Kidney (tissue), 14 donors: ENCODE results near the gene STARD5. TPM values are rescaled to one million over a fixed set of nuclear protein-coding genes. Genes with fewer than 3 reads are reported as not detected.

Experiments used
- DNase-seq, 5 donors: peaks; one replicate each; pipeline ENCODE4 v3.0.0-alpha.2; 2013 to 2020
- FAIRE-seq: peaks from 2 replicates; lab custom pipeline; 2012; peaks lifted over from hg19 to GRCh38; lab: Jason Lieb, UNC
- H3K27ac ChIP-seq, 2 donors: one replicate each; pipeline ENCODE4 v1.7.0; 2013; ENCODE audit warnings: low read depth in 2 of 2, low read length in 2 of 2, inconsistent platforms in 1 of 2
- H3K27me3 ChIP-seq: one replicate; pipeline ENCODE4 v1.7.1; 2013; ENCODE audit warnings: low read length, inconsistent platforms; ENCODE audit not compliant: control insufficient read depth, insufficient read depth
- H3K36me3 ChIP-seq, 3 donors: one replicate each; pipeline versions ENCODE4 v1.7.0 to v1.7.1; 2013; ENCODE audit warnings: low read length in 3 of 3, control low read depth in 1 of 3, inconsistent platforms in 1 of 3; ENCODE audit not compliant: insufficient read depth in 3 of 3, control insufficient read depth in 2 of 3
- H3K4me1 ChIP-seq, 3 donors: one replicate each; pipeline versions ENCODE4 v1.7.0 to v1.7.1; 2013; ENCODE audit warnings: low read length in 3 of 3, inconsistent platforms in 1 of 3, low read depth in 1 of 3; ENCODE audit not compliant: control insufficient read depth in 2 of 3, insufficient read depth in 2 of 3
- H3K4me3 ChIP-seq, 3 donors: one replicate each; pipeline versions ENCODE4 v1.7.0 to v1.8.1; 2013; ENCODE audit warnings: low read length in 3 of 3, control low read depth in 1 of 3, inconsistent platforms in 1 of 3
- H3K9ac ChIP-seq, 3 donors: one replicate each; pipeline versions ENCODE4 v1.7.0 to v1.7.1; 2013; ENCODE audit warnings: low read length in 3 of 3, control low read depth in 1 of 3, inconsistent platforms in 1 of 3
- H3K9me3 ChIP-seq, 3 donors: one replicate each; pipeline versions ENCODE4 v1.7.0 to v1.7.1; 2013; ENCODE audit warnings: low read length in 3 of 3, control low read depth in 1 of 3, inconsistent platforms in 1 of 3; ENCODE audit not compliant: control insufficient read depth in 2 of 3, insufficient read depth in 1 of 3
- intact Hi-C: fragments of 100-400 bp; cut with DNase I; formaldehyde crosslinking; loops from one replicate; pipeline ENCODE4 v1.11.1; 2022
- polyA plus RNA-seq: library from polyadenylated mRNA; stranded (reverse); fragments of 350-450 nt; fragmentation: Illumina TruSeq; extraction: RNeasy Lipid Tissue Mini Kit (QIAGEN cat#74804); gene quantifications from one replicate; pipeline ENCODE4 v1.2.3, GENCODE V29; 2014; ENCODE audit warnings: low read depth, low replicate concordance; ENCODE audit not compliant: insufficient read depth
- total RNA-seq: library from RNA; stranded (reverse); fragmentation: NEBNext Ultra II Directional; extraction: Animal tissue kit (Norgen Biotek cat#: 25700); gene quantifications from one replicate; pipeline ENCODE4 v1.2.1, GENCODE V29; 2021
- TF ChIP-seq, protein P1 (sequence below): IDR thresholded peaks from 3 replicates; pipeline ENCODE4 v1.5.1; 2012; ENCODE audit warnings: mild to moderate bottlenecking, moderate library complexity, borderline replicate concordance; ENCODE audit not compliant: insufficient read depth; ENCODE audit errors: extremely low read depth
- donor health status: control.
- donor health status: control.
- donor health status: control.
- donor health status: control.
- donor health status: control.
- donor health status: DM: yes; HTN: yes; CAD: no.
- donor health status: Normal renal cell carcinoma (clear cell type).

The STARD5 gene
- total and polyA plus RNA-seq, 2 donors from 2014 or later: 3.2 to 4.1 TPM

DNA sequence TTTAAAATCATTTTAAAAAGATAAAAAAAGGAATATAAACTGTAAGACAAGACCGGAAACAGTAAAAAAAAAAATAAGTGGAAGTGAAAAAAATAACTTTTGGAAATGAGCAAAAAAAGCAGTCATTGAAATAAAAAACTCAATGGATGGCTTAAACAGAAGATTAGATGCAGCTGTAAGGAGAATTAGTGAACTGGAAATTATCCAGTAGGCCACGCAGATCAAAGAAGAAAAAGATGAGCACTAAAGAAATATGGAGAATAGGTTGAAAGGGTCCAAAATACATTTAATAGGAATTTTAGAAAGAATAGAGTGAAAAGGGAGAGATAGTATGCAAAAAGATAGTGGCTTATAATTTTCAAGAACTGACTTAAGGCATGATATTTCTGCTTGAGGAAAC, 47.0 kb downstream of the STARD5 start:
- no peak for FAIRE-seq
- TF ChIP-seq, protein P1, sequence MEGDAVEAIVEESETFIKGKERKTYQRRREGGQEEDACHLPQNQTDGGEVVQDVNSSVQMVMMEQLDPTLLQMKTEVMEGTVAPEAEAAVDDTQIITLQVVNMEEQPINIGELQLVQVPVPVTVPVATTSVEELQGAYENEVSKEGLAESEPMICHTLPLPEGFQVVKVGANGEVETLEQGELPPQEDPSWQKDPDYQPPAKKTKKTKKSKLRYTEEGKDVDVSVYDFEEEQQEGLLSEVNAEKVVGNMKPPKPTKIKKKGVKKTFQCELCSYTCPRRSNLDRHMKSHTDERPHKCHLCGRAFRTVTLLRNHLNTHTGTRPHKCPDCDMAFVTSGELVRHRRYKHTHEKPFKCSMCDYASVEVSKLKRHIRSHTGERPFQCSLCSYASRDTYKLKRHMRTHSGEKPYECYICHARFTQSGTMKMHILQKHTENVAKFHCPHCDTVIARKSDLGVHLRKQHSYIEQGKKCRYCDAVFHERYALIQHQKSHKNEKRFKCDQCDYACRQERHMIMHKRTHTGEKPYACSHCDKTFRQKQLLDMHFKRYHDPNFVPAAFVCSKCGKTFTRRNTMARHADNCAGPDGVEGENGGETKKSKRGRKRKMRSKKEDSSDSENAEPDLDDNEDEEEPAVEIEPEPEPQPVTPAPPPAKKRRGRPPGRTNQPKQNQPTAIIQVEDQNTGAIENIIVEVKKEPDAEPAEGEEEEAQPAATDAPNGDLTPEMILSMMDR: no peak

DNA sequence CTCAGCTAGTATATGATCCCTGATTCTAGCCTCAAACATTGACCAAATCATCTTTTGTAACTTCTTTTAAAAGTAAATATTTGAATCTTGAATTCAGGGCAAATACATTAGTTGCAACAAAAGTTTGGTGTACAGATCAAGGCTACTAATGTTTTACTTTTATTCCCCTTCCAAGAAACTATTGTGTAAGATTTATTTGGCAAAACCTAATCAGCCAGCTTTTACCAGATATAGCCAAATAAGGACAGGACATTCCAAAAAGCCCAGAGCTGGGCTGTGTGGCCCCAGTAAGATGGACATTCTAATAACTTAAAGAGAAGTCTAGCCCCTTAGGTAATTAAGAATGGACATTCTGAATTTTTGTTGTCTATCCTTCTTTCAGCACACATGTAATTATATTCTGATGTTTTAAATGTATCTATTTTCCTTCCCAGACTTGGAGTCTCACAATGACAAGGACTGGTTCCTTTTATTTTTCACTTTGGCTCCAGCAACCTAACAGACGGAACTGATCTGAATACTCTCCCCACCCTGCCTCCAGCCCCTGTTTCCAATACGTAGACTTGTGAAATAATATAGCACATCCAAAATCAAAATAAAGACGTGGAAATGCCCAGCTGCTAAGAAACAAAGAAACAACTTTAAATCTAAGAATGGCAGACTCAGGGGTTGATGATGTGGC, 48.1 kb downstream of the STARD5 start:
- no peaks in the 10 kb centered on the region for H3K27me3 ChIP-seq
- no peak overlapping the region for H3K4me3 ChIP-seq
- no peak for DNase-seq
- H3K9me3 ChIP-seq: peaks cover 0 to 7% (median 0%) of the 10 kb centered on the region in 3 donors
- no peak overlapping the region for H3K27ac ChIP-seq
- H3K9ac ChIP-seq: no peak overlapping the region
- FAIRE-seq: no peak
- TF ChIP-seq, protein P1: no peak
- intact Hi-C loops: no loop called here
- no peaks in the 10 kb centered on the region for H3K4me1 ChIP-seq
- no peaks in the 10 kb centered on the region for H3K36me3 ChIP-seq

More for the DNA sequence above, 47.0 kb downstream of the STARD5 start:
- no peak overlapping the region for H3K4me3 ChIP-seq
- DNase-seq: no peak
- no peaks in the 10 kb centered on the region for H3K4me1 ChIP-seq
- H3K27me3 ChIP-seq: no peaks in the 10 kb centered on the region
- H3K9me3 ChIP-seq: peaks cover 0 to 7% (median 0%) of the 10 kb centered on the region in 3 donors
- no peak overlapping the region for H3K27ac ChIP-seq
- intact Hi-C loops: no loop called here
- H3K36me3 ChIP-seq: no peaks in the 10 kb centered on the region
- H3K9ac ChIP-seq: no peak overlapping the region

DNA sequence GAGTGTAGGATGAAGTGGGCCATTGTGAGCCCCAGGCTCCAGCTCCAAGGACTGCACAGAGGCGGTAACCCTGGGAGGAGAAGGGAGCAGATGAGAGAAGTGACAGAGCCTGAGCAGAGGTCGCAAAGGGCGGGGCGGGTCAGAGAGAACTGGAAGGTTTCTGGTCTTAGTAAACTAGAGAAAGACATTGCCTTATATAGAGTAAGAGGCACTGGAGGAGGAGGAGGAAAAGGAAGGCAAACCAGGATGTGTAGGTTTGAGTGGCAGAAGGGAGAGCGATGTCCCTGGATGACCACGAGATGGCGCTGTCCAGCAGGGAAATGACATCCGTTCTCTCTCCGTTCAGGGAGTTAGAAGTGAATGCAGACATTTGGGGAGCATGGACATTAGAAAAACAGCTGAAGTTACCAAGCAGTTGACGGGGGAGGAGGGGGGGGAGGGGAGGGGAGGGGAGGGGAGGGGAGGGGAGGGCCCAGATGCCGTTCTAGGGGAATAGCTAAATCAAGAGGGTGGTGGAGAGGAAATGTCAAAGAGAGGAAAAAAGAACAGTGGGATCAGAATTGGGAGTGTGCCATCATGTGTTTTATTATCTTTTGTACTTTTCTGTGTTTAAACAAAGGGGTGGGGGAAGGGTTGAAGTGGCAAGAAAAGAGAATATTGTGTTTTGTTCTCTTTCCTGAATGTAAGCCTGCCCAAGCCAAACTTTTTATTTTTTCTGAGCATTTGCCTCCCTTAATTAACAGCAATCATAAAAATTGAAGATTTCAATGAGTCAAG, 48.8 kb downstream of the STARD5 start:
- Histone ChIP-seq H3K9me3 (peaks cover 0 to 7% (median 0%) of the 10 kb centered on the region in 3 donors), H3K27me3 (no peaks in the 10 kb centered on the region), H3K36me3 (no peaks in the 10 kb centered on the region), H3K4me3 (no peak overlapping the region), H3K9ac (no peak overlapping the region), H3K4me1 (no peaks in the 10 kb centered on the region), H3K27ac (no peak overlapping the region)
- FAIRE-seq (no peak), DNase-seq (peak in 4 of 5 donors; percentile 62 to 94 (median 80))
- TF ChIP-seq, protein P1: peak; percentile 97
- intact Hi-C loops: loop anchor here (5.0 kb wide), 1 partner anchor 127 kb away; no protein-coding TSS in a partner anchor
